ENCODE measurements around the gene MRRF.

Gene MRRF

DNA sequence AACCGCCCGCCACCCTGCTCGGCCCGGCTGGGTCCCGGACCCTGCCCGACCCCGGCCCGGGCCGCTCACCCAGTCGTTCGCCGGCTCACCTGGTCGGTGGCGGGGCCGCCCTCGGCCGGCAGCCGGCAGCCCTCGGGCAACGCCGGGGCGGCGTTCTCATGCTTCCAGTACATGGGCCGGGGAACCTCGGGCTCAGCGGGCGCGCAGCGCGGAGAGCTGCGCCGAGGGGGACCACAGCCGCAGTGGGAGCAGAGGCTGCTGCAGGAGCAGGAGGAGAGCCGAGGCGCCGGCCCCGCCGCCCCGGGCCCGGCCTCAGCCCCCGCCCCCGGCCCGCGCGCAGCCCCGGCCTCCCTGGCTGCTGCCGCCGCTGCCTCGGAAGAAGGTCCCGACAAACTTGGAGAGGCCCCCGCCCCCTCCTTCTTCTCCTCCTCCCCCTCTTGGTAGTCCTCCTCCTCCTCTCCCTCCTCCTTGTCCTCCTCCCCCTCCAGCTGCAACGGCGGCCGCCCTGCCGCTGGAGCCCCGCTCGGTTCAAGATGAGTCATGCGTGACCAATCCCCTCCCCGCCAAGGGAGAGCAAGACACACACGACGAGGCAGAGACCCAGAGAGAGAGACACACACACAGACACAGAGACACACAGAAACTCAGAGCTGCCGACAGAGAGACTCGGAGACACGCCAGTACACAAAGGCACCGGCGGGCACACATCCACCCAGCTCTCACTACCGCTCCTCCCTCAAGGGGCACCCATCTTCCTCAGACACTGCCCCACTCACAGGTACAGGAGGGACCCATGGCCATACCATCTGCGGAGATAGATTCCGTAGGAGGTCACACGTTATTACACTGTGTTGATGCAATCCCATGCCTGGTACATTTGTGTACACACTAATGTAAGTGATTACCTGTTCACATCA is 35.9 kb upstream of the MRRF start, which contains the start of gene LHX6:
TSS of gene LHX6 (minus strand) at position 390 of the 917 bp plus-strand sequence. CDS start at position 173, 217 bp downstream.
- no peak for DNase-seq (ENCODE audit: low read depth, low spot score)

DNA sequence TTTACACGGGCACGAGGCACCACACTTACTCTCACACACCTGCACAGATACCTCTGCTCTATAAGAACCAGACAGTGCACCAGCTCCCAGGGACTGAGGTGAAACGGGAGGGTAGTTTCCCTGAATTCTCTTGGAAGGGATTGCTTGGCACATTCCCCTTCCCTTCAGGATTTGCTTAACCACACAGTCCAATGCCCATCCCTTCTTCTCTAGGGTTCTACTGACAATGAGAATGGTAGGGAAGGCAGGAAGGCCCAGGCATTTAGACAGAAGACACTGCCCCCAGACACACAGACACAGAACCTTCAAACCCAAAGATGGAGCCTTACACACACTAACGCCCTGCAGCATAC is 35.2 kb upstream of the MRRF start:
- DNase-seq (ENCODE audit: low read depth, low spot score) = no peak

DNA sequence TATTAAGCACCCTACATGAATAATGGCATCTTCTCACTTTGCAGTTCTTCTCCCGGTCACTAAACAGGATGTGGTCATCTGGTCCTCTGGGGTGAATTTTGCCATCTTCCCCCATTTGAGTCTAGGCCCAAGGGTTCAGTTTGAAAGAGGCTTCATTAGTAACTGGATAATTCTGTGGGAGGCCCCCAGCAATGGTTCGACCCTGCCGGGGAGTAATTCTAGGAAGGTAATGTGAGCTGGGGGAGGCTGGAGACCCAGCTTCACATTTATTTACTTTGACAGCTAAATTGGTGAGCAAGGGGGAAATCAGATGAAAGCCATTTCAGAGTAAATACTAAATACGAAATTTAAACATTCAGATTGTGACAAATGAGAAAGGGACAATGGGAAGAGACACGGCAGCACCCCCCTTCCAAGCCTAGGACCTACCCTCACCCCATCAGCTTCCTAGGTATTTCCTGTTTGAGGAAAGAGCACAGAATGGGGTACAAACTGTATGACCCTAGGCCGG is 31.8 kb upstream of the MRRF start:
- no peak for DNase-seq (ENCODE audit: low read depth, low spot score)

GRCh38 chr9:122234022-122234748 is 30.5 kb upstream of the MRRF start:
- DNase-seq (ENCODE audit: low read depth, low spot score) = no peak

DNA sequence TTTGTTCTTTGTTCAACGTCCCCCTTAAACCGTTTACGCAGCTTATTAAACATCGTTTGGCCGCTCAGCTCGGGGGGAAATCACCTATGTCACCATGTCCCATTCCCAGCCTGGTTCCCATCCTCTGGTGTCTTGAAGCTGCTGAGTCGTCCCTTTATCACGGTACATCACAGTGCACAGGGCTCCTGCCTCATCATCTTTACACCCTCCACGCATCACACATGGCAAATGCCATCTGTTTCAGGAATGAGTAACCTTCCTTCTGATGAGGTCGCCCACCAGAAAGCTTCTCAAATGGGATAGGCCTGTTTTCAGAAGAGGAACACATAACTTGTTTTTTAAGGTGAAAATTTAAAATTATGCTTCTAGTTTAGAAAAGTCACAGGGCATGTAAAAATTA is 28.0 kb upstream of the MRRF start:
- DNase-seq (ENCODE audit: low read depth, low spot score) = no peak

DNA sequence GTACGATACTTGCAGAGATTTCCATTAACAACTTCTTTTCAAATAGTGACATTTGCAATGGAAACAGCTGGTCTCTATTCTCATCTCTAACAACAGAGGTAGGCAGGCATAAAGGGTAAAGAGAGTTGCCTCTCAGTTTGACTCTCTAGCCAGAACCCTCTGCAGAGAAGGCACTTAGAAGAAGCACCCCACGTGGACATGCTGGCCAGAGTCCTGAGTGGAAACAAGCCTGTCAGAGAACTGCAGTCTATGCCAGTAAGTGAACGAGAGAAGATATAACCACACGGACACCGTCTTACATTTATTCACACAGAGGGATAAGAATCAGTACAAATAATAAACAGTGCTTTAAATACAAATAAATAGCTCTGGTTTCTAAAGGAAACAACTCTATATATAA is 25.0 kb upstream of the MRRF start:
- DNase-seq (ENCODE audit: low read depth, low spot score) = no peak

DNA sequence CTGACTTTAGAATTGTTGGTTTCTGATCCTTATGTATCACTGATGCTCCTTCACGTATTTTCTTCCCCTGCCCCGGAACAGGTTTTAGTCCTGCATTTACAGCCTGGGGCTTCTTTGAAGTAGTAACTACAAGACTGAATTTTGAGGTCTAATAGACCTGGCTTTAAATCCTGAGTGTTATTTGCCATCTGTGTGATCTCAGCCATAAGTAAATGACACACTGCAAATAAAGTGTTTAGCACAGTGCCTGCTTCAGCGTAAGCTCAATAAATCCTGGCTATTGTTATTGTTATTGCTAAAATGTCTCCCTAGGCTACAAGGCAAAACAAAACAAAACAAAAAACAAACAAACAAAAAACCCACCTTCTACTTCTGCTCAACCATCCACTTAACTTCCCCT is 20.3 kb upstream of the MRRF start:
- DNase-seq (ENCODE audit: low read depth, low spot score) = no peak

- no peak for DNase-seq (ENCODE audit: low read depth, low spot score)
Measured at GRCh38 chr9:122246666-122247065, 18.0 kb upstream of the MRRF start.

GRCh38 chr9:122248448-122248865 is 16.2 kb upstream of the MRRF start:
- DNase-seq (ENCODE audit: low read depth, low spot score) = no peak

GRCh38 chr9:122251351-122251750 is 13.3 kb upstream of the MRRF start:
- DNase-seq (ENCODE audit: low read depth, low spot score) = no peak

- DNase-seq (ENCODE audit: low read depth, low spot score) = no peak
Measured at GRCh38 chr9:122252796-122253195, 11.9 kb upstream of the MRRF start.

GRCh38 chr9:122254761-122255160 is 9.9 kb upstream of the MRRF start:
- DNase-seq (ENCODE audit: low read depth, low spot score) = no peak

- DNase-seq (ENCODE audit: low read depth, low spot score) = no peak
Measured at GRCh38 chr9:122256206-122256605, 8.5 kb upstream of the MRRF start.

DNA sequence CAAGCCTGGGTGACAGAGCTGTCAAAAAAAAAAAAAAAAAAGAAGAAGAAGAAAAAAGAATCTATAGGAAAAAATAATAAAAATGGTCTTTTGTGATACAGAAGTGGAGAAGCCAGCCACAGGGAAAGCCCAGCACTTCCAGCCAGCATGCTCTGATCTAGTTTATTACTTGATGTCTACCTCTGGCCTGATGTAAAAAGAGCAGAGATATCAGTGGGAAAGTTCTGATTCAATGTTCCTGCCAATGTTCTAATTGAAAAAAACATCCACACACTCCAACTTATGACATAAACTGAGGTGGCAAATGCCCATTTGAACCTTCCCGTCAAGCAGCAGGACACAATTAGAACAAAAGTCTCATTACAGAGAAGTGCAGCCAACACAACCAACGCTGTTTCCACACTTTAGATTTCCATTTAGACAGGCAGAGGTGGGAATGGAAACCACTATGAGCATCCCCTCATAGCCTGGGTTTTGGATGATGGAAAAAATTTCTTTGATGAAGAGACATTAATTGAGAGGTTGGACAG is 5.7 kb upstream of the MRRF start:
- no peak for DNase-seq (ENCODE audit: low read depth, low spot score)

GRCh38 chr9:122261469-122261881 is 3.2 kb upstream of the MRRF start:
- DNase-seq (ENCODE audit: low read depth, low spot score) = no peak

GRCh38 chr9:122262073-122262472 is 2.6 kb upstream of the MRRF start:
- DNase-seq (ENCODE audit: low read depth, low spot score) = no peak

- no peak for DNase-seq (ENCODE audit: low read depth, low spot score)
Measured at GRCh38 chr9:122263699-122264349, 858 bp upstream of the MRRF start.

DNA sequence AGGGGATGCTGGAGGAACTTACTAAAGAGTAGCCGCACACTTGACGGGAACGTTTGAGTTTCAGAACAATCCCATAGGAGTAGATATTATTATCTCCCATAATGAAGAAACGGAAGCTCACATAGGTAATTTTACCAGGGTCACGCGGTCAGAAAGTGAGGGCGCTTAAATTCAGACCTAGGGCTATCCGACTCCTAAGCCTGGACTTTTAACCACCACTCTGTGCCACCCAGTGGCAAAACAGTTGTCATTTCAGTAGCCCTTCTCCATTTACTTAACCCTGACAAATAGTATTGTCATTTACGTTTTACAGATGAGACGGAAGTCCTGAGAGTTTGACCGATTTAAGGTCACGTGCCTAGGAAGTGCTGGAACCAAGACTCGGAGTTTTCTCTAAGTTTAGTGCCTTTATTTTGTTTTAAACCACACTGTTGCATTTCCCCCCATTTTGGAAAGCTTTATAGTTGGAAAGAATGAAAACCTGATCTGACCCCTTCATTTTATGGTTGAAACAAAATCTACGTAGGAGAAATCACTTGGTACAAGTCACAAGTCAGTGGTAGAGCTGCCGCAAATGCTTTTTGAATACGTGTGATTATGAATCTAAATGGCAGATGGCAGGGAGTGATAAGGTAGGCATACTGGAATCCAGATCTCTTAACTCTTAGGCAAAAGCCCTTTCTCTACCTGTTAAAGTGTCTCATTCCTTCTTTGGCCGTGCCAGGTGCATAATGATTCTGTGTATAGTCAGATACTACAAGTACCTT is 650 bp downstream of the MRRF start:
- no peak for DNase-seq (ENCODE audit: low read depth, low spot score)

DNA sequence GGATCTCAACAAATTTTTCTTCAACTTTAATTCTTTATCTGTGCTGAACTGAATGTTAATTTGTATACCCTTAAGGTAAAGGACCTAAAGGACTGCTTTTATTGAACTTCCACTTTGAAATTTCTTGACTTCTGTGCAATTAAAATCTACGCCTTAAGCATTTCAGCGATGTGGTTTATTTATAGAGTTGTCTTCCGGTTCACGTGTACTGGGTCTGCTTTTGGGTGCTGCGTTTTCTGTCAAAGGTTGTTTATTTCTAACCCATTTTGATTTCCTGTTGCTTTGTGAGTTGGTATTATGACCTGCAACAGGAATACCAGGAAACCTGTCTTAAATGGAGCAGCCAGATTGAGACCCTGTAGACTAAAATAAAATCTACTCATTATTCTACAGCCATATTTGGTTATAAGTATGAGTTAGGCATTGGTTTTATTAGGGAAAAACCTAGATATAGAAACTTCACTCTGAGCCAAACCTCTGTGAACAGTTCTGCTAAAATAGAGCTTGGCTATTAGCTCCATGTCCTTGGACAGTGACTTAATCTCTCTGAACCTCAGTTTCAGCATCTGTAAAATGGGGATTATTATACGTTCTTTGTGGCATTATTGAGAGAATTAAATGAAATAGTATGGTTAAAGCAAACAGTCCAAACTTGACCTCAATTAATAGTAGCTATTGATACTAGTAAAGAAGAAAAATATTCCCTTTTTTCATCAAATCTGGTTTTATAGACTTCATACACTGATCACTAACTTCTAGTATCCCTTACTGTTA is 3.5 kb downstream of the MRRF start:
- DNase-seq (ENCODE audit: low read depth, low spot score) = no peak

GRCh38 chr9:122274055-122274454 is 9.4 kb downstream of the MRRF start:
- no peak for DNase-seq (ENCODE audit: low read depth, low spot score)
